ENCODE measurements around the gene ROBO1. TPM values are rescaled to one million over a fixed set of nuclear protein-coding genes. Genes with fewer than 3 reads are reported as not detected.

ROBO1 gene
- total and polyA plus RNA-seq, 2 of the 13 experiments (the other 11 are each of a cell fraction or from before 2014, with no cell fraction given), result 52.2 to 71.0 TPM

- TF ChIP-seq ZNF318 (CRISPR knock-in tag; IDR thresholded peaks at IDR 0.05) (no peak), SKI (IDR thresholded peaks at IDR 0.05; ENCODE audit: partially characterized antibody) (no peak), ELF4 (CRISPR knock-in tag; IDR thresholded peaks at IDR 0.05; ENCODE audit: borderline replicate concordance) (no peak), ZHX2 (IDR thresholded peaks at IDR 0.05; ENCODE audit: low read depth) (no peak), ZHX2 (CRISPR knock-in tag; IDR thresholded peaks at IDR 0.05; ENCODE audit: borderline replicate concordance) (no peak; the same call in 1 of the 2 replicates), ZNF563 (CRISPR knock-in tag; IDR thresholded peaks at IDR 0.05) (peak; percentile 21; the same call in 1 of the 2 replicates), ATF1 (CRISPR knock-in tag; IDR thresholded peaks at IDR 0.05) (no peak), ZNF607 (CRISPR knock-in tag; IDR thresholded peaks at IDR 0.05; ENCODE audit: borderline replicate concordance) (0 out of 2 replicates have a peak, but pooled peaks have one; percentile 4), ZGPAT (CRISPR knock-in tag; IDR thresholded peaks at IDR 0.05) (no peak), CEBPG (CRISPR knock-in tag; IDR thresholded peaks at IDR 0.05) (no peak), NCOA5 (CRISPR knock-in tag; IDR thresholded peaks at IDR 0.05) (no peak), ZFX (CRISPR knock-in tag; IDR thresholded peaks at IDR 0.05; ENCODE audit: low read depth) (peak; percentile 67)
Observed at GRCh38 chr3:79018671-79019136, 749.1 kb downstream of the ROBO1 start (continued).
